WTC11 (cell line): Measurements from ENCODE around the gene UPK3A. TPM values are rescaled to one million over a fixed set of nuclear protein-coding genes. Genes with fewer than 3 reads are reported as not detected.

Experiments
- ATAC-seq: fragments of 200-7000 bp; cut with Tn5 transposase; 2 replicates; pipeline ENCODE4 v1.10.0; 2021; ENCODE audit warnings: mild to moderate bottlenecking, moderate library complexity
- CTCF ChIA-PET: fragments of 300-600 bp; sonication (Branson Sonifier 250); formaldehyde crosslinking; loops from one replicate; lab custom pipeline; 2021; ENCODE audit warnings: antibody characterized with exemption; lab: Charles Lee
- POLR2A ChIA-PET: fragments of 350-600 bp; sonication (Branson Sonifier 250); formaldehyde crosslinking; loops from one replicate; lab custom pipeline; 2021; ENCODE audit warnings: antibody characterized with exemption; lab: Charles Lee
- DNase-seq: peaks from one replicate; pipeline ENCODE4 v3.0.0; 2021; ENCODE audit warnings: low spot score
- H3K27ac Mint-ChIP-seq: 2 replicates; pipeline ENCODE4 v1.8.0; 2021; ENCODE audit warnings: mixed read lengths
- H3K27me3 Mint-ChIP-seq: 2 replicates; pipeline ENCODE4 v1.8.0; 2021; ENCODE audit warnings: low read depth, mild to moderate bottlenecking, moderate library complexity, mixed read lengths
- H3K36me3 Mint-ChIP-seq: 2 replicates; pipeline ENCODE4 v1.8.0; 2021; ENCODE audit warnings: mixed read lengths
- H3K4me1 Mint-ChIP-seq: 2 replicates; pipeline ENCODE4 v1.8.0; 2022; ENCODE audit warnings: mixed read lengths
- H3K4me3 Mint-ChIP-seq: 2 replicates; pipeline ENCODE4 v1.8.0; 2021; ENCODE audit warnings: mild to moderate bottlenecking, moderate library complexity, mixed read lengths
- H3K9me3 Mint-ChIP-seq: 2 replicates; pipeline ENCODE4 v1.8.0; 2021; ENCODE audit warnings: mixed read lengths
- ATF1 ChIP-seq: sonication (generic); formaldehyde crosslinking; IDR thresholded peaks from 2 replicates; pipeline ENCODE4 v1.8.1; 2023; ENCODE audit warnings: mild to moderate bottlenecking, moderate library complexity, missing genetic modification reagents
- CREB1 ChIP-seq: sonication (generic); formaldehyde crosslinking; IDR thresholded peaks from 2 replicates; pipeline ENCODE4 v1.8.0; 2023; ENCODE audit warnings: mild to moderate bottlenecking, missing genetic modification reagents
- EMX1 ChIP-seq: fragments of 250-450 bp; sonication (Bioruptor Pico); IDR thresholded peaks from 2 replicates; pipeline ENCODE4 v1.8.0; 2021; ENCODE audit warnings: mild to moderate bottlenecking
- ESRRA ChIP-seq: sonication (generic); formaldehyde crosslinking; IDR thresholded peaks from 2 replicates; pipeline ENCODE4 v1.8.1; 2022; ENCODE audit warnings: mild to moderate bottlenecking, missing genetic modification reagents, borderline replicate concordance
- FOXJ3 ChIP-seq: sonication (generic); formaldehyde crosslinking; IDR thresholded peaks from 2 replicates; pipeline ENCODE4 v1.9.0; 2021; ENCODE audit warnings: missing genetic modification reagents, mild to moderate bottlenecking, borderline replicate concordance
- FOXK1 ChIP-seq: sonication (generic); formaldehyde crosslinking; IDR thresholded peaks from 2 replicates; pipeline ENCODE4 v1.8.0; 2022; ENCODE audit warnings: mild to moderate bottlenecking, moderate library complexity, missing genetic modification reagents
- GABPB1 ChIP-seq: sonication (generic); formaldehyde crosslinking; IDR thresholded peaks from 2 replicates; pipeline ENCODE4 v1.8.1; 2023; ENCODE audit warnings: mild to moderate bottlenecking, missing genetic modification reagents
- GRHL2 ChIP-seq: fragments of 250-450 bp; sonication (Bioruptor Pico); IDR thresholded peaks from 2 replicates; pipeline ENCODE4 v1.8.0; 2022; ENCODE audit warnings: mild to moderate bottlenecking, moderate library complexity; ENCODE audit not compliant: insufficient replicate concordance, severe bottlenecking
- HMGA2 ChIP-seq: fragments of 250-450 bp; sonication (Bioruptor Pico); IDR thresholded peaks from 2 replicates; pipeline ENCODE4 v1.4.0; 2021; ENCODE audit warnings: mild to moderate bottlenecking, moderate library complexity
- RELA ChIP-seq: sonication (generic); formaldehyde crosslinking; IDR thresholded peaks from 2 replicates; pipeline ENCODE4 v1.8.1; 2022; ENCODE audit warnings: missing genetic modification reagents, mild to moderate bottlenecking, borderline replicate concordance
- RORB ChIP-seq: fragments of 250-450 bp; sonication (Bioruptor Pico); IDR thresholded peaks from 2 replicates; pipeline ENCODE4 v1.9.0; 2021; ENCODE audit warnings: mild to moderate bottlenecking
- ZNF138 ChIP-seq: sonication (generic); formaldehyde crosslinking; conservative IDR thresholded peaks from 2 replicates; pipeline ENCODE4 v1.8.1; 2022; ENCODE audit warnings: mild to moderate bottlenecking, moderate library complexity, missing genetic modification reagents
- ZNF317 ChIP-seq: sonication (generic); formaldehyde crosslinking; IDR thresholded peaks from 2 replicates; pipeline ENCODE4 v1.8.1; 2023; ENCODE audit warnings: low read depth, mild to moderate bottlenecking, moderate library complexity, missing genetic modification reagents, borderline replicate concordance
- ZNF396 ChIP-seq: fragments of 250-450 bp; sonication (Bioruptor Pico); IDR thresholded peaks from 2 replicates; pipeline ENCODE4 v1.8.0; 2021; ENCODE audit warnings: mild to moderate bottlenecking, moderate library complexity, borderline replicate concordance
- total RNA-seq: library from RNA; stranded (reverse); gene quantifications from 3 replicates; pipeline ENCODE4 v1.2.3, GENCODE V29; 2021
- TF ChIP-seq, protein P1 (sequence below): sonication (generic); formaldehyde crosslinking; IDR thresholded peaks from 2 replicates; pipeline ENCODE4 v1.8.0; 2023; ENCODE audit warnings: mild to moderate bottlenecking, missing genetic modification reagents
- TF ChIP-seq, protein P2 (sequence below): sonication (generic); formaldehyde crosslinking; IDR thresholded peaks from 2 replicates; pipeline ENCODE4 v1.8.1; 2022; ENCODE audit warnings: mild to moderate bottlenecking, missing genetic modification reagents, moderate library complexity, borderline replicate concordance
- TF ChIP-seq, protein P3 (sequence below): fragments of 250-450 bp; sonication (Bioruptor Pico); conservative IDR thresholded peaks from 2 replicates; pipeline ENCODE4 v1.9.0; 2021; ENCODE audit warnings: mild to moderate bottlenecking
- TF ChIP-seq, protein P4 (sequence below): fragments of 250-450 bp; sonication (Bioruptor Pico); IDR thresholded peaks from 2 replicates; pipeline ENCODE4 v1.8.0; 2021; ENCODE audit warnings: mild to moderate bottlenecking
- TF ChIP-seq, protein P5 (sequence below): sonication (generic); formaldehyde crosslinking; IDR thresholded peaks from 2 replicates; pipeline ENCODE4 v1.8.1; 2022; ENCODE audit warnings: low read depth, mild to moderate bottlenecking, moderate library complexity, missing genetic modification reagents, borderline replicate concordance
- TF ChIP-seq, protein P6 (sequence below): sonication (generic); formaldehyde crosslinking; IDR thresholded peaks from 2 replicates; pipeline ENCODE4 v1.8.0; 2022; ENCODE audit warnings: missing genetic modification reagents

Gene UPK3A
- total RNA-seq, 1 experiment from 2014 or later: 0.37 TPM

DNA sequence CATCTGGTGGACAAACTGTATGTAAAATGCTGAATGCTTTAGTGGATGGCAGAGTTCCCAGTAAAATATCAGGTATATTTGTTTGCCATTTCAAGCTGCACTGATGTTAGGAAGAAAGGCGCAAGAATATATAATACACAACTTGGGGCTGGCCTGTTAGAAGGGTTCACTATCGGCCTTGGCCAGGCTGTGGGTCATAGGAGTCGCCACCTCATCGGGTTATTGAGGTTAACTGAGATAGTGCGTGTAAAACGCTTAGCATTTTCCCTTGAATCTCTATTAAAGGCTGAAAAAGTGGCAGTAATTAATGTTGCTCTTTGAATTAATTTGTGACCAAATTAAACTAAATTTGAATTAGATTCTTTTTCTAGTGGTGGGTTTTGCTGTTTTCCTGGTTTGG, 30.0 kb downstream of the UPK3A start (continued):
- TF ChIP-seq, protein P1, sequence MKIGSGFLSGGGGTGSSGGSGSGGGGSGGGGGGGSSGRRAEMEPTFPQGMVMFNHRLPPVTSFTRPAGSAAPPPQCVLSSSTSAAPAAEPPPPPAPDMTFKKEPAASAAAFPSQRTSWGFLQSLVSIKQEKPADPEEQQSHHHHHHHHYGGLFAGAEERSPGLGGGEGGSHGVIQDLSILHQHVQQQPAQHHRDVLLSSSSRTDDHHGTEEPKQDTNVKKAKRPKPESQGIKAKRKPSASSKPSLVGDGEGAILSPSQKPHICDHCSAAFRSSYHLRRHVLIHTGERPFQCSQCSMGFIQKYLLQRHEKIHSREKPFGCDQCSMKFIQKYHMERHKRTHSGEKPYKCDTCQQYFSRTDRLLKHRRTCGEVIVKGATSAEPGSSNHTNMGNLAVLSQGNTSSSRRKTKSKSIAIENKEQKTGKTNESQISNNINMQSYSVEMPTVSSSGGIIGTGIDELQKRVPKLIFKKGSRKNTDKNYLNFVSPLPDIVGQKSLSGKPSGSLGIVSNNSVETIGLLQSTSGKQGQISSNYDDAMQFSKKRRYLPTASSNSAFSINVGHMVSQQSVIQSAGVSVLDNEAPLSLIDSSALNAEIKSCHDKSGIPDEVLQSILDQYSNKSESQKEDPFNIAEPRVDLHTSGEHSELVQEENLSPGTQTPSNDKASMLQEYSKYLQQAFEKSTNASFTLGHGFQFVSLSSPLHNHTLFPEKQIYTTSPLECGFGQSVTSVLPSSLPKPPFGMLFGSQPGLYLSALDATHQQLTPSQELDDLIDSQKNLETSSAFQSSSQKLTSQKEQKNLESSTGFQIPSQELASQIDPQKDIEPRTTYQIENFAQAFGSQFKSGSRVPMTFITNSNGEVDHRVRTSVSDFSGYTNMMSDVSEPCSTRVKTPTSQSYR (CRISPR knock-in tag): no peak
- TF ChIP-seq ZNF396 (no peak), FOXK1 (CRISPR knock-in tag) (no peak), GRHL2 (no peak), EMX1 (CRISPR knock-in tag) (no peak), RORB (CRISPR knock-in tag) (no peak), ZNF138 (CRISPR knock-in tag) (no peak), ZNF317 (CRISPR knock-in tag) (no peak), CREB1 (CRISPR knock-in tag) (no peak)
- TF ChIP-seq, protein P2, sequence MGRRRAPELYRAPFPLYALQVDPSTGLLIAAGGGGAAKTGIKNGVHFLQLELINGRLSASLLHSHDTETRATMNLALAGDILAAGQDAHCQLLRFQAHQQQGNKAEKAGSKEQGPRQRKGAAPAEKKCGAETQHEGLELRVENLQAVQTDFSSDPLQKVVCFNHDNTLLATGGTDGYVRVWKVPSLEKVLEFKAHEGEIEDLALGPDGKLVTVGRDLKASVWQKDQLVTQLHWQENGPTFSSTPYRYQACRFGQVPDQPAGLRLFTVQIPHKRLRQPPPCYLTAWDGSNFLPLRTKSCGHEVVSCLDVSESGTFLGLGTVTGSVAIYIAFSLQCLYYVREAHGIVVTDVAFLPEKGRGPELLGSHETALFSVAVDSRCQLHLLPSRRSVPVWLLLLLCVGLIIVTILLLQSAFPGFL (CRISPR knock-in tag): no peak

DNA sequence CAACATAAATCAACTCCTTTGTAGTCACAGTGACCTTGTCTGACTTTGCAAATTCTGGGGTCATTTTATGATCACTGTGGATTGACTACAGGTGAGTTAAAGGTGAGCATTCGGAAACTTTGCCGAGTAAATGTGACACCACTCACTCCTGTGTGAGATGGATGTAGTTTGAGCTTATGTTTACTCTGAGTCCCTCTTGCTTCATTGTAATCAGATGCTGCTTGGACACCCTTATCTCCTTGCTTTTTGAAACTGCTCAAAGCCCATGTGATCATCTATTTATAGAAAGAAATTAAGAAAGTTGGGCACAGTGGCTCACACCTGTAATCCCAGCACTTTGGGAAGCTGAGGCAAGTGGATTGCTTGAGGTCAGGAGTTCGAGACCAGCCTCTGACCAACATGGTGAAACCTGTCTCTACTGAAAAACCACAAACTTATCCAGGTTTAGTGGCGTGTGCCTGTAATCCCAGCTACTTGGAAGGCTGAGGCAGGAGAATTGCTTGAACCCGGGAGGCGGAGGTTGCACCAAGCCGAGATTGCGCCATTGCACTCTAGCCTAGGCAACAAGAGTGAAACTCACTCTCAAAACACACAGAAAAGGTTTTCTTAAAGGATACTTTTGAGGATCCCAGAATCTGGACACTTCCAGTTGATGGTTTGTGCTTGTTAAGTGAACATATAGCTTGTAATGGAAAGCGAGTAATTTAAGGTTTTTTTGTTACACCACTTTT, 32.2 kb downstream of the UPK3A start:
- Mint-ChIP-seq H3K4me3 (no peak overlapping the region), H3K27me3 (no peaks in the 10 kb centered on the region), H3K27ac (no peak overlapping the region), H3K9me3 (no peaks in the 10 kb centered on the region), H3K4me1 (peaks cover 31% of the 10 kb centered on the region), H3K36me3 (no peaks in the 10 kb centered on the region)
- DNase-seq: no peak
- no peak for ATAC-seq
- TF ChIP-seq FOXJ3 (no peak), EMX1 (CRISPR knock-in tag) (no peak), GRHL2 (no peak), RELA (CRISPR knock-in tag) (no peak), ATF1 (CRISPR knock-in tag) (no peak), GABPB1 (CRISPR knock-in tag) (no peak), ESRRA (CRISPR knock-in tag) (no peak), HMGA2 (CRISPR knock-in tag) (no peak)
- TF ChIP-seq, protein P3, sequence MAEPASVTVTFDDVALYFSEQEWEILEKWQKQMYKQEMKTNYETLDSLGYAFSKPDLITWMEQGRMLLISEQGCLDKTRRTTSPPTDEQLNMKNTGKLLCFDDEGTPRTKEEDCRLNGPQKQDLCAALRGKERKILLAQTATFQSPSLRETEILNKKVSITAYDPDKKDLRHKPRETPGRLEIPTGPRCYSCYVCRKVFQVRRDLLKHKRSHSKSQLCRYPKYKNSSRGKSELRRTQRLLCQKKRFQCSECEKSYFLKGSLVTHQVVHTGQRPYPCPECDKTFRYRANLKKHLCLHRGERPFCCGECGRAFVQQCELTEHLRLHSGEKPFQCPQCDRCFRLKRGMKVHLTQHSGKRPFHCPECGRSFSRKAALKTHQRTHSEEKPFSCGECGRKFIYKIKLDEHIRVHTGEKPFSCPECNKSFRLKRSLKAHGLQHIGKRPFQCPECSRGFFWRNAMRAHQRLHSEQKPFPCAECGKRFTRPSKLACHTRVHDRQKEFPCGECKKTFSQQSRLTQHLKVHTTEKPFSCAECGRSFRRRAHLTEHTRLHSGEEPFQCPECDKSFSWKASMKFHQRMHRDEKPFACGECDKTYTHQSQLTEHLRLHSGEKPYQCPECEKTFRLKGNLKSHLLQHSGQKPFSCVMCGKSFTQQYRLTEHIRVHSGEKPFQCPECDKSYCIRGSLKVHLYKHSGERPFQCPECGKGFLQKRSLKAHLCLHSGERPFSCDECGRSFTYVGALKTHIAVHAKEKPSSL (CRISPR knock-in tag): no peak
- TF ChIP-seq, protein P4, sequence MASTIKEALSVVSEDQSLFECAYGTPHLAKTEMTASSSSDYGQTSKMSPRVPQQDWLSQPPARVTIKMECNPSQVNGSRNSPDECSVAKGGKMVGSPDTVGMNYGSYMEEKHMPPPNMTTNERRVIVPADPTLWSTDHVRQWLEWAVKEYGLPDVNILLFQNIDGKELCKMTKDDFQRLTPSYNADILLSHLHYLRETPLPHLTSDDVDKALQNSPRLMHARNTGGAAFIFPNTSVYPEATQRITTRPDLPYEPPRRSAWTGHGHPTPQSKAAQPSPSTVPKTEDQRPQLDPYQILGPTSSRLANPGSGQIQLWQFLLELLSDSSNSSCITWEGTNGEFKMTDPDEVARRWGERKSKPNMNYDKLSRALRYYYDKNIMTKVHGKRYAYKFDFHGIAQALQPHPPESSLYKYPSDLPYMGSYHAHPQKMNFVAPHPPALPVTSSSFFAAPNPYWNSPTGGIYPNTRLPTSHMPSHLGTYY (CRISPR knock-in tag): no peak
- TF ChIP-seq, protein P5, sequence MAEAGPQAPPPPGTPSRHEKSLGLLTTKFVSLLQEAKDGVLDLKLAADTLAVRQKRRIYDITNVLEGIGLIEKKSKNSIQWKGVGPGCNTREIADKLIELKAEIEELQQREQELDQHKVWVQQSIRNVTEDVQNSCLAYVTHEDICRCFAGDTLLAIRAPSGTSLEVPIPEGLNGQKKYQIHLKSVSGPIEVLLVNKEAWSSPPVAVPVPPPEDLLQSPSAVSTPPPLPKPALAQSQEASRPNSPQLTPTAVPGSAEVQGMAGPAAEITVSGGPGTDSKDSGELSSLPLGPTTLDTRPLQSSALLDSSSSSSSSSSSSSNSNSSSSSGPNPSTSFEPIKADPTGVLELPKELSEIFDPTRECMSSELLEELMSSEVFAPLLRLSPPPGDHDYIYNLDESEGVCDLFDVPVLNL (CRISPR knock-in tag): no peak
- TF ChIP-seq, protein P6, sequence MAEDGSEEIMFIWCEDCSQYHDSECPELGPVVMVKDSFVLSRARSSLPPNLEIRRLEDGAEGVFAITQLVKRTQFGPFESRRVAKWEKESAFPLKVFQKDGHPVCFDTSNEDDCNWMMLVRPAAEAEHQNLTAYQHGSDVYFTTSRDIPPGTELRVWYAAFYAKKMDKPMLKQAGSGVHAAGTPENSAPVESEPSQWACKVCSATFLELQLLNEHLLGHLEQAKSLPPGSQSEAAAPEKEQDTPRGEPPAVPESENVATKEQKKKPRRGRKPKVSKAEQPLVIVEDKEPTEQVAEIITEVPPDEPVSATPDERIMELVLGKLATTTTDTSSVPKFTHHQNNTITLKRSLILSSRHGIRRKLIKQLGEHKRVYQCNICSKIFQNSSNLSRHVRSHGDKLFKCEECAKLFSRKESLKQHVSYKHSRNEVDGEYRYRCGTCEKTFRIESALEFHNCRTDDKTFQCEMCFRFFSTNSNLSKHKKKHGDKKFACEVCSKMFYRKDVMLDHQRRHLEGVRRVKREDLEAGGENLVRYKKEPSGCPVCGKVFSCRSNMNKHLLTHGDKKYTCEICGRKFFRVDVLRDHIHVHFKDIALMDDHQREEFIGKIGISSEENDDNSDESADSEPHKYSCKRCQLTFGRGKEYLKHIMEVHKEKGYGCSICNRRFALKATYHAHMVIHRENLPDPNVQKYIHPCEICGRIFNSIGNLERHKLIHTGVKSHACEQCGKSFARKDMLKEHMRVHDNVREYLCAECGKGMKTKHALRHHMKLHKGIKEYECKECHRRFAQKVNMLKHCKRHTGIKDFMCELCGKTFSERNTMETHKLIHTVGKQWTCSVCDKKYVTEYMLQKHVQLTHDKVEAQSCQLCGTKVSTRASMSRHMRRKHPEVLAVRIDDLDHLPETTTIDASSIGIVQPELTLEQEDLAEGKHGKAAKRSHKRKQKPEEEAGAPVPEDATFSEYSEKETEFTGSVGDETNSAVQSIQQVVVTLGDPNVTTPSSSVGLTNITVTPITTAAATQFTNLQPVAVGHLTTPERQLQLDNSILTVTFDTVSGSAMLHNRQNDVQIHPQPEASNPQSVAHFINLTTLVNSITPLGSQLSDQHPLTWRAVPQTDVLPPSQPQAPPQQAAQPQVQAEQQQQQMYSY (CRISPR knock-in tag): no peak
- CTCF ChIA-PET: interaction anchor here (1.0 to 2.1 kb wide), 6 partner anchors 18 to 261 kb away, joined by 3 to 6 read pairs (median 4); no protein-coding TSS in a partner anchor
- POLR2A ChIA-PET: interaction anchor here (0.5 kb wide), 1 partner anchor 44 kb away, joined by 4 read pairs; no protein-coding TSS in a partner anchor
